HEK293 (cell line): ENCODE results near the gene UTP18.

Source experiments
- ATF2 ChIP-seq: fragments of 450-650 bp; formaldehyde crosslinking; IDR thresholded peaks from 2 replicates; pipeline ENCODE4 v1.5.1; 2016; ENCODE audit warnings: missing biosample characterization, missing genetic modification characterization, low read depth
- CTCF ChIP-seq: fragments of 450-650 bp; formaldehyde crosslinking; IDR thresholded peaks from 2 replicates; pipeline ENCODE4 v1.5.1; 2016; ENCODE audit warnings: missing biosample characterization, missing genetic modification characterization
- TSHZ1 ChIP-seq: fragments of 450-650 bp; formaldehyde crosslinking; IDR thresholded peaks from 2 replicates; pipeline ENCODE4 v1.5.1; 2016; ENCODE audit warnings: missing biosample characterization, missing genetic modification characterization, borderline replicate concordance
- ZFP3 ChIP-seq: fragments of 450-650 bp; formaldehyde crosslinking; IDR thresholded peaks from 2 replicates; pipeline ENCODE4 v1.5.1; 2016; ENCODE audit warnings: low read depth, missing biosample characterization, missing genetic modification characterization
- ZNF362 ChIP-seq: fragments of 450-650 bp; formaldehyde crosslinking; IDR thresholded peaks from 2 replicates; pipeline ENCODE4 v1.5.1; 2016; ENCODE audit warnings: missing biosample characterization, missing genetic modification characterization
- ZNF423 ChIP-seq: fragments of 450-650 bp; formaldehyde crosslinking; IDR thresholded peaks from 2 replicates; pipeline ENCODE4 v1.5.1; 2016; ENCODE audit warnings: missing biosample characterization, missing genetic modification characterization
- ZNF555 ChIP-seq: fragments of 450-650 bp; formaldehyde crosslinking; conservative IDR thresholded peaks from 2 replicates; pipeline ENCODE4 v1.5.1; 2017; ENCODE audit warnings: missing biosample characterization, mild to moderate bottlenecking, missing genetic modification characterization, inconsistent platforms
- ZNF660 ChIP-seq: fragments of 450-650 bp; IDR thresholded peaks from 2 replicates; pipeline ENCODE4 v1.5.1; 2018; ENCODE audit warnings: missing biosample characterization, mild to moderate bottlenecking, missing genetic modification characterization

- no peak for TF ChIP-seq ZFP3
- no peak for TF ChIP-seq CTCF (tag by site-specific recombination)
- TF ChIP-seq ATF2 (tag by site-specific recombination), result no peak
- no peak for TF ChIP-seq ZNF660 (tag by site-specific recombination)
- TF ChIP-seq ZNF362 (tag by site-specific recombination), result no peak
- no peak for TF ChIP-seq ZNF555 (tag by site-specific recombination)
- no peak for TF ChIP-seq TSHZ1
- no peak for TF ChIP-seq ZNF423
Observed at GRCh38 chr17:51234162-51234561, 26.2 kb upstream of the UTP18 start.
